Activated T-cell treated with anti-CD3 and anti-CD28 coated beads, Interleukin-2, amount 50 U/mL, for 24 hours (primary cell): ENCODE data around the gene PKHD1.

Experiments used
- DNase-seq: peaks from one replicate; pipeline ENCODE4 v3.0.0-alpha.2; 2020
- H3K27ac Mint-ChIP-seq: 2 replicates; pipeline ENCODE4 v1.8.0; 2020; ENCODE audit warnings: mild to moderate bottlenecking, mixed read lengths
- H3K27me3 Mint-ChIP-seq: 2 replicates; pipeline ENCODE4 v1.8.0; 2020; ENCODE audit warnings: mixed read lengths
- H3K36me3 Mint-ChIP-seq: 2 replicates; pipeline ENCODE4 v1.8.0; 2020; ENCODE audit warnings: low read depth, mixed read lengths
- H3K4me1 Mint-ChIP-seq: 2 replicates; pipeline ENCODE4 v1.8.0; 2020; ENCODE audit warnings: low read depth, mixed read lengths
- H3K4me3 Mint-ChIP-seq: 2 replicates; pipeline ENCODE4 v1.8.0; 2020; ENCODE audit warnings: mild to moderate bottlenecking, moderate library complexity, mixed read lengths
- H3K9me3 Mint-ChIP-seq: 2 replicates; pipeline ENCODE4 v1.8.0; 2020; ENCODE audit warnings: mixed read lengths

PKHD1 gene

GRCh38 chr6:51570168-51570921 is 517.1 kb downstream of the PKHD1 start:
- no peak overlapping the region for H3K4me3 Mint-ChIP-seq
- no peaks in the 10 kb centered on the region for H3K4me1 Mint-ChIP-seq
- no peak overlapping the region for H3K27ac Mint-ChIP-seq
- no peaks in the 10 kb centered on the region for H3K36me3 Mint-ChIP-seq
- no peak for DNase-seq
- no peaks in the 10 kb centered on the region for H3K27me3 Mint-ChIP-seq
- H3K9me3 Mint-ChIP-seq: no peaks in the 10 kb centered on the region

- H3K27ac Mint-ChIP-seq: no peak overlapping the region
- H3K4me3 Mint-ChIP-seq: no peak overlapping the region
- H3K27me3 Mint-ChIP-seq: no peaks in the 10 kb centered on the region
- no peak for DNase-seq
- no peaks in the 10 kb centered on the region for H3K4me1 Mint-ChIP-seq
- no peaks in the 10 kb centered on the region for H3K9me3 Mint-ChIP-seq
- H3K36me3 Mint-ChIP-seq: no peaks in the 10 kb centered on the region
Measured at GRCh38 chr6:51569594-51569993, 517.8 kb downstream of the PKHD1 start.

- Mint-ChIP-seq H3K4me1 (no peaks in the 10 kb centered on the region), H3K36me3 (no peaks in the 10 kb centered on the region), H3K9me3 (no peaks in the 10 kb centered on the region), H3K4me3 (no peak overlapping the region), H3K27ac (no peak overlapping the region), H3K27me3 (no peaks in the 10 kb centered on the region)
- no peak for DNase-seq
Measured at GRCh38 chr6:51568771-51569170, 518.6 kb downstream of the PKHD1 start.

GRCh38 chr6:51565472-51565871 is 521.9 kb downstream of the PKHD1 start:
- H3K9me3 Mint-ChIP-seq: no peaks in the 10 kb centered on the region
- H3K4me1 Mint-ChIP-seq: no peaks in the 10 kb centered on the region
- no peaks in the 10 kb centered on the region for H3K27me3 Mint-ChIP-seq
- H3K36me3 Mint-ChIP-seq: no peaks in the 10 kb centered on the region
- no peak overlapping the region for H3K4me3 Mint-ChIP-seq
- H3K27ac Mint-ChIP-seq: no peak overlapping the region
- no peak for DNase-seq
